Measurements from ENCODE around the gene CFAP70.
"Not testable (repeated sequence)": the region's sequence is repeated elsewhere in the genome, so short reads cannot be mapped to it uniquely, and the experiment has no call there.

Gene CFAP70

GRCh38 chr10:73401636-73402035 lies 43.0 kb upstream of the CFAP70 start:
- DNase-seq (ENCODE audit: low read depth in 2 of 2), result no peak
- no peak overlapping the region for H3K4me3 ChIP-seq (replicated peaks in 1 of 2; ENCODE audit: low read depth in 2 of 2, low read length in 2 of 2)
- no peak for TF ChIP-seq CTCF (IDR thresholded peaks at IDR 0.05; ENCODE audit: low read depth, low read length)

- no peak overlapping the region for H3K4me3 ChIP-seq (replicated peaks in 1 of 2; ENCODE audit: low read depth in 2 of 2, low read length in 2 of 2)
- no peak for DNase-seq (ENCODE audit: low read depth in 2 of 2)
- TF ChIP-seq CTCF (IDR thresholded peaks at IDR 0.05; ENCODE audit: low read depth, low read length), result no peak
These were observed 40.4 kb upstream of the CFAP70 start for GRCh38 chr10:73399063-73399462.

- no peak for TF ChIP-seq CTCF (IDR thresholded peaks at IDR 0.05; ENCODE audit: low read depth, low read length)
- H3K4me3 ChIP-seq (replicated peaks in 1 of 2; ENCODE audit: low read depth in 2 of 2, low read length in 2 of 2), result no peak overlapping the region
- no peak for DNase-seq (ENCODE audit: low read depth in 2 of 2)
These were observed 39.4 kb upstream of the CFAP70 start for GRCh38 chr10:73398024-73398423.

- not testable (repeated sequence) for H3K4me3 ChIP-seq (replicated peaks in 1 of 2; ENCODE audit: low read depth in 2 of 2, low read length in 2 of 2); DNase-seq (ENCODE audit: low read depth in 2 of 2)
These were observed 35.7 kb upstream of the CFAP70 start for GRCh38 chr10:73394325-73394724.

GRCh38 chr10:73388228-73388627 lies 29.6 kb upstream of the CFAP70 start:
- TF ChIP-seq CTCF (IDR thresholded peaks at IDR 0.05; ENCODE audit: low read depth, low read length), result no peak
- H3K4me3 ChIP-seq (replicated peaks in 1 of 2; ENCODE audit: low read depth in 2 of 2, low read length in 2 of 2), result no peak overlapping the region
- no peak for DNase-seq (ENCODE audit: low read depth in 2 of 2)

- DNase-seq (ENCODE audit: low read depth in 2 of 2), result no peak
- TF ChIP-seq CTCF (IDR thresholded peaks at IDR 0.05; ENCODE audit: low read depth, low read length), result no peak
- no peak overlapping the region for H3K4me3 ChIP-seq (replicated peaks in 1 of 2; ENCODE audit: low read depth in 2 of 2, low read length in 2 of 2)
These were observed 27.9 kb upstream of the CFAP70 start for GRCh38 chr10:73386583-73386982.

GRCh38 chr10:73379064-73379748 lies 20.5 kb upstream of the CFAP70 start:
- no peak for DNase-seq (ENCODE audit: low read depth in 2 of 2)
- no peak for TF ChIP-seq CTCF (IDR thresholded peaks at IDR 0.05; ENCODE audit: low read depth, low read length)
- no peak overlapping the region for H3K4me3 ChIP-seq (replicated peaks in 1 of 2; ENCODE audit: low read depth in 2 of 2, low read length in 2 of 2)
